ENCODE measurements around the gene HELZ.

The HELZ gene

DNA sequence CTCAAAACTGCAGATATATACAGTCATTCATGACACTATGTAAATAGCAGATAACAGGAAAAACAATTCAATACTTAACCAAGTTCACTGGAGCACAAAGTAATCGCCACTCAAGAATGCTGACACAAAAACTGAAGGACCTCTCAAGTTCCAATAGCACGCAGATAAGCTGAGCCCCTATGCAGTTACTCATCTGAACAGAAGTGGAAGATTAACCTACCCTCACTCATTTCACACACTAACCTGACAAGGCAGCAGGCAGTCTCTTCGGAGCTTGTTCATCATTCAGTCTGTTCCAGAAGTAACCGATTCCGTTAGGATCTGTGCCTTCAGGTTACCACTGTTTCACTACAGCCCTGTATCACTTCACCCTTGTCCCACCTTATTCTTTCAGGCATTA is 6.0 kb downstream of the HELZ start:
- no peak for DNase-seq (ENCODE audit: low read depth in 1 of 2, low spot score in 1 of 2)

DNA sequence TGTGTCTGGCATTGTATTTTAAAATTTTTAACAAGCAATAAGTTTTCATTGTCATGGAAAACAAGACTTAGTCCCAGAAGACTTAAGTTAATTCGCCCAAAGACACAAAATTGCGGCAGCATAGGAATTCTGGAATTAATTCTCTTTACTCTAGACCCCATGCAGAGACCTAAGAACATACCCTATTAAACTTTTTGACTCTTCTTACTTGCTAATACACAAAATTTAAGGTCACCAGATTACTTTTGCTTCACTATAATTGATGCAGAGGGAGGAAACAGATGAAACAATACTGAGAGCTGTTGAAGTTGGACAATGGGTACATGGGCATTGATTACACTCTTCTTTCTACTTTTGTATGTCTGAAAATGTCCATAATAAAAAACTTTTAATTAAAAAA is 12.6 kb downstream of the HELZ start:
- DNase-seq (ENCODE audit: low read depth in 1 of 2, low spot score in 1 of 2), result no peak

DNA sequence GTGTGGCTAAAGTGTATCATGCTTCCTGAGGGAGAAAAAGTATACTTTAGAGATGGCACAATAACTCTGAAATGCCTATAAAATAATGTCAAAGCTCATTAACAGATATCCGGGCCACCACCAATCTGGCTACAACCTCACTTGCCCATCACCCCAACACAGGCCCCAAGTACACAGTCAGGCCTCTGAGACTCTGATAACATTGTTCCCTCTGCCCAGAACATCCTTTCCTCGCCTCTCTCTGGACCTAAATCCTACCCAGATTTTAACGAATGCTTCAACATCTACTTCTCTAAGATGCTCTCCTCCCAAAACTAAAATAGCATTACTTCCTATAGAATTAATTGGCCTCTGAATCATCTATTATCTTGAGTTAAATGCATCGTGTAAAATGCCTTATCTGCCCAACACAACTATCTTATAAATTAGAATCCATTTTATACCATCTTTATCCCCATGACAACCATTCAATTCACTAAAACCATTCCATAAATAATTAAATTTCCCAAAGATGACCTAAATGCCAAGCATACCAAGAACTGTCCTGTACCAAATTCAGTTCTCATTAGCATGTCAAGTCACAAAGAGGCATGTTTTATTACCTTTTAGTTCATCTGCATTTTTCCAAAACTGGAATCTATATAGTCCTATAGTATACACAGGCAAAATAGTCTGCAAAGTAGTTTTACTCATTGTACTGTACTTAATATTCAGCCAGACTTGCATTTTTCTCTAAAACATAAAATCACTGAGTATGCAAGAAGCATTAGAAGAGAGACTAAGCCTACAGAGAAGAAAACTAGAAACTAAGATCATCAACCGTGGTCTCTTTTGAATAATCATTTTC is 15.7 kb downstream of the HELZ start:
- no peak for DNase-seq (ENCODE audit: low read depth in 1 of 2, low spot score in 1 of 2)

DNA sequence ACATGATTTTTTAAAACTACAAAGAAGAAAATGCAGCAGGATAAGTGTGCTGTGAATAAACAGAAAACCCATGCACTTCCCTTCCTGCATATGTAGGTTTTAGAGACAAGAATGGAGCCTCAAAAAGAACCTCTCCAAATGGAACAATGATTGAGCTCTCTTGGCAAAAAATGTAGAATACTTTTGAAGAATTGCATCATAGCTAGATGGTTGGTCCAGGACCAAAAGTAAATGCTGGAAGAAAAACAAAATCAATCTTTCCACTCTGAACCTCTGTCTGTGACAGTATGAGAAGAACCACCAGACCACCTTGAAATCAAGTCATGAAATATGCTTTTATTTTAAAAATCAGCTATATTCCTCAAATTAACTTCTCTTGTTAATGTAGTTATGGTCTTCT is 17.5 kb downstream of the HELZ start:
- DNase-seq (ENCODE audit: low read depth in 1 of 2, low spot score in 1 of 2), result no peak

DNA sequence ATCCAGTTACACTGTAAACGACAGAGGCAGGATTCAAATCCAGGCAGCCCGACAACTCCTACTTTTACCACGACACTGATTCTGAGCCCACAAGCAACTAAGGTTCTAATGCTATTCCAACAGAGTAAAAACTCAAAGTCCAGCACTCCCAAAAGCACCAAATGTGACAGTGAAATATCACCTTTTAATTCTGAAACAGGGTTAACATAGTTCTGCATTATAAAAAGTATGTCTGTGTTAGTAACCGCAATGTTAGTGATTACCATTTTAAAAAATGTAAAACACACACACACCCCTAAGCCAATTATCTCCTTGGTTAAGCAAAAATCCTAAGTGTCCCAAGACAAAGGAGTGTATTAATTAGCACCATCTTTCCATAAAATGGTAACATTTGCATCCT is 19.7 kb downstream of the HELZ start:
- DNase-seq (ENCODE audit: low read depth in 1 of 2, low spot score in 1 of 2), result no peak

DNA sequence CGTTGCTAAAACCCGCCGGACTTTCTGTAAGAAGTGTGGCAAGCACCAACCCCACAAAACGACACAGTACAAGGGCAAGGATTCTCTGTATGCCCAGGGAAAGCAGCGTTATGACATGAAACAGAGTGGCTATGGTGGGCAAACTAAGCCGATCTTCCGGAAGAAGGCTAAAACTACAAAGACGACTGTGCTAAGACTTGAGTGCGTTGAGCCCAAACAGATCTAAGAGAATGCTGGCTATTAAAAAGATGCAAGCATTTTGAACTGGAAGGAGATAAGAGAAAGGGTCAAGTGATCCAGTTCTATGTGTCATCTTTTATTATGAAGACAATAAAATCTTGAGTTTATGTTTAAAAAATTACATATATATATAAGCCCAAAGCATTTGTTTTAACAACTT is 20.3 kb downstream of the HELZ start:
- DNase-seq (ENCODE audit: low read depth in 1 of 2, low spot score in 1 of 2), result no peak

DNA sequence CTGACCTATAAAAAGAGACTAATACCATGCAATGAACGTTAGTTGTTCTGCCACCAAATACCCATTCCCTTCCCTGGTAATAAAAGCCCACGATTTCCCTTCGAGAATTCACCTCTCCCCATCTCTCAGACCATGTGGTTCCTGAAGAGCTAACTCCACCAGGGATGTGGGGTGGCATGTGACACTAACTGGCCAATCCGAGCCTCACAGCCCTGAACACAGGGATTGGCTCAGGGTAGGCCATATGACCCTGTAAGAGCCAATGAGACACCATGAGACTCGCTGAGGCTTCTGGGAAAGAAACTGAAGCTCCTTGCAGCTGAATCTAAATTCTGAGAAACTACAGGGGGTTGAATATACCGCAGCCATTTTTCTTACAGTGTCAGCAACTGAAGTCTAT is 21.1 kb downstream of the HELZ start:
- DNase-seq (ENCODE audit: low read depth in 1 of 2, low spot score in 1 of 2), result no peak

DNA sequence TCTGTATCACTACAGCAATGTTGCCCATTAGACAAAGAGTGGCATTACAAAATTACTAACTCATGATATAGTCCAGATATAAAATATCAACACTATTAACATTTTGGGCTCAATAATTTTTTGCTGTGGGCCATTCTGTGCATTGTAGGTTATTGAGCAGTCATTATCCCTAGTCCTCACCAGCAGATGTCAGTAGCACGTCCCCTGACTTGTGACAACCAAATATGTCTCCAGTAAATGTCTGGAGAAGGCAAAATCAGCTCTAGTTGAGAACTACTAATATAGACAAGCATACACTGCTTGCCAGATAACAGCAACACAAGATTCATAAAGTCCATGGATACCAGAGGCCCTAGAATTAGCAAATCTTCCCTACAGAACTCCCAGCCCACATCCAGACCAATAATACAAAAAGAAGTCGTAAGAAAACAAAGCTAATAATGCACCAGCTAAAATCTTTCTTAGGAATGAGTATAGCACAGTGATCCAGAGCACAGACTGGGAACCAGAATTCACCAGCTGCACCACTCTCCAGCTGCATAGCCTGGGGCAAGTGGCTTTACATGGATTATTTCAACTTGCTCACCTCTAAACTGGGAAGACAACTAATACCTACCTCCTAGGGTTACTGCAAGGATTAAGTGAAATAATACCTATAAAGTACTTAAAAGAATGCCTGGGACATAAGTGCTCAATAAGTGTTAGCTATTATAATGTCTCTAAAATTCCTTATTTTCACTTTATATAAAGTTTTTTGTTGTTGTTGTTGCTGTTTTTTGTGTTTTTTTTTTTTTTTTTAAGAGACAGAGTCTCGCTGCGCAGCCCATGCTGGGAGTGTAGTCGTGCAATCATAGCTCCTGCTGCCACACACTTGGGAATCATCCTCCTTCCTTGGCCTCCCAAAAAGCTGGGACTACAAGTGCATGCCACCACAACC is 23.7 kb downstream of the HELZ start:
- no peak for DNase-seq (ENCODE audit: low read depth in 1 of 2, low spot score in 1 of 2)

DNA sequence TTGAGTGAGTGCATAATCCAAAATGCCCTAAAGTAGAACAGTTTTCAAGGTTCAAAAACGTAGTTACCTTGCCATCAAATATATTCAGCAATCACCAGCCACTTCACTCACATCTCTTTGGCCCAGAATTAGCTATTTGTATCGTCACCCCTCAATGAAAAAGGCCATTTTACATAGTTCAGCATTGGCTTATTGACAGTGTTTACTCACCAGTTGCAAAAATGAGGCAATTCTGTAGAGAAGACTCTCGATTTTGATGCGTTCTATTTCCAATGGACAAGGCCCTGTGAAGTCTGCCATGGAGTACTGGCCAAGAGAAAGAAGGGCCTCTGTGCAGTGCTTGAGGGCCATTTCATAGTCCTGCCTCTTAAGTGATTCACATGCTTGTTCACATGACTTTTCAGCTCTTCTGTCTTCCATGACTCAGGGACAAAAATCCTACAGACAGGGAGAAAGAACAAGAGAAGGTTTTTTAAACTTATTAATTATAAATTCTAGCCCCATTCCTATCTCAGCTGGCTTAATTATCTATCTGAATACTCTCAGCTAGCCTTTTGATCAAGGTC is 26.5 kb downstream of the HELZ start:
- DNase-seq (ENCODE audit: low read depth in 1 of 2, low spot score in 1 of 2), result no peak

DNA sequence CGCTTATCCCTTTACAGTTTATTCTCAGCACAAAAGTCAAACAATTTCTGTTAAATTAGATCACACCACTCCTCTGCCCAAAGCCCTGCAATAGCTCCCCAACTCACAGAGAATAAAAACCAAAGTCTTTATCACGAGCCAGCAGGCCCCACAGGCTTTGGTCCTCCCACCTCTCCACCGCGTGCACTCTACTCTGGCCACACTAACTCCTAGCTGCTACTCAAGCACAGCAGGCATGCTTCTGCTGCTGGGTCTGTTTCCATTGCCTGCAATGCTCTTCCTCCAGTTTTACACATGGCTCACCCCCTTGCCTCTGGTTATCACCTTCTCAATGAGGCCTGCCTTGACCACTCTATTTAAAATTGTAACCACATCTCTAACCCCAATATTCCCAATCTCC is 27.6 kb downstream of the HELZ start:
- DNase-seq (ENCODE audit: low read depth in 1 of 2, low spot score in 1 of 2), result no peak

DNA sequence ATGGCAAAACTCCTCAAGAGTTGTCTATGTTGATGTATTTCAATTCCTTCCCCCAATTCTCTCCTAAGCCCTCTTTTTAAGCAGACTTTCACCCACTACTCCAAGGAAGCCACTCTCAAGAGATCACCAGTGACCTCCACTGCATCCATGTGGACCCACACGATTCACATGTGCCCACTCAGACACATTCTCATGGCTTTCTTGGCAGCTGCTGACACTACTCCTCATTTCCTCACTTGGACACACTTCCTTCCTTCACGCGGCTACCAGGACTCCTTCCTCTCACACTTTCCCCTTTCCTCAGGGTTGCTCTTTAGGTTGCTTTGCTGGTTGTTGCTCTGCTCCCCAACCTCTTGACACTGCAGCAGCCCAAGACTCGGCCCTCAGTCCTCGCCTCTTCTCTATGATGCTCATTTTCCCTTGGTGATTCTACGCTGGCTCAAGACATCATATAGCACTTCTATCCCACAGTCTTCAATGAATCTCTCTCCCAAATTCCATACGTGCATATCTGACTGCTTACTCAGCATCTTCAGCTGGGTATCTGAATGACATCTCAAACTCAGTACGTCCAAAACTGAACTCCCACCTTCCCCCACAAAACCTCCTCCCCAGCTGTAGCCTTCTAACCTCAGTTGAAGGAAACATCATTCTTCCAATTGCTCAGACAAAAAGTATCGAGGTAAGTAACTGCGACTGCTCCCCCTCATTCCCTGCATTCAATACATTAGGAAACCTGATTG is 28.2 kb downstream of the HELZ start:
- no peak for DNase-seq (ENCODE audit: low read depth in 1 of 2, low spot score in 1 of 2)

DNA sequence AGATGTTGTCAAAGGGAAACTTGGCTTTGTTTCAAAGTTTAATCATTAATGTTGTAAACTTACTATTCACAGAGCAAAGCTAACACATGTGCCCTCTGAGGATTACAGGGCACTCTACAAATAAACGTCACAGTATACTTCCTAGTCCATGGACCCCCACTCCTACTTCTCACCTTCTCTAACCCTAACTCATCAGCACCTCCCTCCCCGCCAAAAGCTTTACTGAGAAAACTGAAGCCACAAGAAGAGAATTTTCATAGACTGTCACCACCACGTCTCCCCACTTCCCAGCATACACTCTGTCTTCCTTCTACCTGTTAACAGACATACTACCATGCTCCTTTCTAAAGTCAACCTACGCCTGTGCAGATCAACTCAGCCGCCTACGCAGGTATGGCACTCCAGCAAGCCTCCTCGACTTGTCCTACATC is 29.0 kb downstream of the HELZ start:
- DNase-seq (ENCODE audit: low read depth in 1 of 2, low spot score in 1 of 2), result no peak

DNA sequence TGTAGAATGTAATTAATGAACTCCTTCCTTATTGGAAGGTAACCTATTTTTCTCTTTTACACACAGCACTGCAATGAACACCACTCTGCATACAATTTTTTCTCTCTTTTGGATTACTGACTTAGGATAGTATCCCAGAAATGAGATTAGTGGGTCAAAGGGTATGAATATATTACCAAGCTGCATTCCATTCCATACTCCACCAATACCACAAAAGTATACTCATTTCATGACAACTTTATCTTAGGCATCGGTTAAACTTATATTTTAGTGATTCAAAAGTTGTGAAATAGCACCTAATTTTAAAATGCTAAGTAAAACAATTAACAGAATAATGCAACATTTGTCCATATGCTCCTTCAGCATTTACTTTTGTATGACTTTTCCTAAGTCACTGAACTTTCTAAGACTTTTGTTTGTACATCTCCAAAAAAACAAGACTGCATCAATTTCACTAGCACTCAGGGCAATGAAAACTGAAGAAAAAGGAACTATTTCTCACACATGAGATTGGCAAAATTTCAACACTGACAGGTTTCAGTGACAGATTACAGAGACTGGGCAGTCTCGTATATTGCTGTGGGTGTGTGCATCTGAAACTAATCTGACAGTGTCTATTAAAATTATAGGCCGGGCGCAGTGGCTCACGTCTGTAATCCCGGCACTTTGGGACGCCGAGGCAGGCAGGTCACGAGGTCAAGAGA is 32.1 kb downstream of the HELZ start:
- no peak for DNase-seq (ENCODE audit: low read depth in 1 of 2, low spot score in 1 of 2)

DNA sequence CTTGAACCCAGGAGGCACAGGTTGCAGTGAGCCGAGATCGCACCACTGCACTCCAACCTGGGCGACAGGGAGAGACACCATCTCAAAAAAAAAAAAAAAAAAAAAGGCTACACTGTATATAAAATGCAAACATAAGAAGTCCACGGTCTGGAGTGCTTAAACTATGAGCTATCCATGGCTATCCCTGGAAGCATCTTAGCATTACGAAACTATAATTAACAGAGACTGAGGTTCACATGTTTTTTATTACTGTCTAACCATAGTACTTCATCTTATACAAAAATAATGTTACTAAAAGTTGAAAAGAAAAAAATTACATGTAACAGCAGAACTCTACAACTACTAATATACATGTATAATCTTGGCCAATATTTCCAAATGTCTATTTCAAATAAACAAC is 32.8 kb downstream of the HELZ start:
- no peak for DNase-seq (ENCODE audit: low read depth in 1 of 2, low spot score in 1 of 2)

DNA sequence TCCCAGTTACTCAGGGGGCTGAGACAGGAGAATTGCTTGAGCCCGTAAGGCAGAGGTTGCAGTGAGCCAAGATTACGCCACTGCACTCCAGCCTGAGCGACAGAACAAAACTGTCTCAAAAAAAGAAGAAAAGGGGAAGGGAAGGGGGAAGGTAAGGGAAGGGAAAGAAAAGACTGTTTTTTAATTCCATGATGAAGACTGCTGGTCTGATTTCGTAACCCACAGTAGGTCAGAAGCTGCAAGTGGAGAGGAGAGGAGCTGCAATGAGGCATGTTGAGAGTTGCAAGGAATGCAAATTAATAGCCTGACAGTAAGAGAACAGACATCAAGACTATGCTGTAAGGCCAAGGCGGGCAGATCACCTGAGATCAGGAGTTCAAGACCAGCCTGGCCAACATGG is 33.3 kb downstream of the HELZ start:
- no peak for DNase-seq (ENCODE audit: low read depth in 1 of 2, low spot score in 1 of 2)

DNA sequence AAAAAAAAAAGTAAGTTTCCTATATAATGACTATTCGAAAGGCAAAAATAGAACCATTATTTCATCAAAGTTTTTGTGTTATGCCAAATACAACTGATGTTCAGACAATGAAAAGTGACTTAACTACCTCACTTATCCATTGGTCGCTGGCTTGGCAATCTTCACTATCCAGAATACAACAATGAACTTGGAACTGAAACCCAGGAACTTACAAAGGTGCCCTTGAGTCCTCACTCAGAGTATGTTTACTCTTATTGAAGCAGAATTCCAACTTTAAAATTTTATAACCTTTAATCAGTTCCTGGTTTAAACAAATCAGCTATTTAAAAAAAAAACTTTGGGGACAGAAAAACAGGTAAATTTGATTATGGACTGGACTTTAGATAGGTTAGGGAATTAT is 34.1 kb downstream of the HELZ start:
- DNase-seq (ENCODE audit: low read depth in 1 of 2, low spot score in 1 of 2), result no peak

DNA sequence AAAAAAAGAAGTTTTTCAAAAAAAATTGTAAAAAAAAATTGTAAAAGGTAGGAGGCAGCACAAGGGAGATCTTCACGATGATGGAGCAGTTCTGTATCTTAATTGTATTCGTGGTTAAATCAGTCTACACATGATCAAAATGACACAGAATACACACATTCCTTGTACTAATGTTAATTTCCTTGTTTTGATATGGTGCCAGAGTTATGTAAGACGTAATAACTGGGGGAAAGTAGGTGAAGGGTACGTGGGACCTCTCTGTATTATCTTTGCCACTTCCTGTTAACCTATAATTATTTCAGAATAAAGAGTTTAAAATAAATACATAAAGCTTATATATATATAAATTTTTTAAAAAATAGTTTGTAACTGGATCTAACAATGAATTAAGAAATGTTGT is 36.8 kb downstream of the HELZ start:
- DNase-seq (ENCODE audit: low read depth in 1 of 2, low spot score in 1 of 2), result no peak

DNA sequence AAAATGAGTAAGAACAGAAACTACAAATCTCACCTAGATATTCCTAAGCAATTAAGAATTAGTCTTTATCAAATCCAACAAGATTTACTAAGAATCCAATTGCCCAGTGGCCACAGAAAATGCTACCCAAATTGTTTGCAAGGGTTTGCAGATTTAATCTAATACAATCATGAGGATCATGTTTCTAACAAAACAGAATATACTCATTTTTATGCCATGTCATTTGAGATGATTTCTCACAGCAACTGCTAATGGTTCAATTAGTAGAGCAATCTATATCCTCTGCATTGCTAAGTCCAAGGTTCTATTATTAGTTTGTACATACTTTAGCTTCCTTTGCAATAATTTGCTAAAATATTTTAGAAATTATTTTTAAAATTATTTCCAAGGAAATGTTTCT is 41.2 kb downstream of the HELZ start:
- DNase-seq (ENCODE audit: low read depth in 1 of 2, low spot score in 1 of 2), result no peak

DNA sequence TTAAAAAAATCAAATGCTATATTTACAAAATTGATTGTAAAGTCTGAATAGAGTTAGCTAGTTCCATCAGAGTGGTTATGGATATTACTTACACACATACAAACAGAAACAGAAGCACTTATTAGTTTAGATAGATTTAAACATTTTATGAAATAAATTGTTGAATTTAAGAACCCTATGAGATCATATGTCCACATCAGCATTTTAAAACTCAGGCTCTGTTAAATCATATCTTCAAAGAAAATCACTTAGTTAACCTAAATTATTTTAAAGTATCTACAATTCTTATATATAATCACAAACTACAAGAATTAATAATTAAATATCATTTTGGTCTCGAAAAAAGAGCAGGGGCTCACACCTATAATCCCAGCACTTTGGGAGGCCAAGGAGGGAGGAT is 42.5 kb downstream of the HELZ start:
- DNase-seq (ENCODE audit: low read depth in 1 of 2, low spot score in 1 of 2), result no peak

DNA sequence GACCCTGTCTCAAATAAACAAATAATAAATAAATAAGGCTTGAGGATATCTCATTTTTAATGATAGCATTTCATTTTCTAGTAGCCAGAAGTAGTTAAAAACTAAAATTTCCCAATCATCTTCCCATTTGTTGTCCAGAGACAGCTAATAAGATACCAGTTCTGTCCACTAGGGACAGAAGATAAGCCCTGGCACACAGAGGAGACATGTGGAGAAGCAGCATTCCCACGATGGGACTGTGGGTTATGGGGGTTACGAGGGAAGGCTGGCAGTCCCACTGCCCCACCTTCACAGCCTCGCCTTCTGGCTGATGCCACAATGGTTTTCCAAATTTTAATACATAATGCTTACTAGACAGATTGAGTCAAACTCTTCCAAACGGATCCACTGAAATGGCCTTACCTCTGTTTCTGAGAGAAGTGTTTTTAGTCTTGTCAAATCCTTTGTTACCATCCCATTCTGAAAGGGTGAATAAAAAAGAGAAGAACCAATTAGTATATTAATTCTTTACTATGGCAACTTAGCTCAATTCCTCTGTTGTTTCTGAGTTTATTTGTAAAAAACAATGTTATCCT is 44.2 kb downstream of the HELZ start:
- no peak for DNase-seq (ENCODE audit: low read depth in 1 of 2, low spot score in 1 of 2)

Data from stimulated activated CD4-positive, alpha-beta T cell treated with anti-CD3 and anti-CD28 coated beads, Interleukin-15, amount 100 ng/mL, for 1 hour (primary cell).